H9 (cell line): ENCODE results near the gene SLC16A6. TPM values are rescaled to one million over a fixed set of nuclear protein-coding genes. Genes with fewer than 3 reads are reported as not detected.
A peak's percentile ranks its signal among the peaks of the same experiment; 100 is the strongest.

Source experiments
- DNase-seq: peaks from one replicate; pipeline ENCODE4 v3.0.0-alpha.2; 2017
- H2AFZ ChIP-seq: one replicate; pipeline ENCODE4 v1.6.1; 2013; ENCODE audit warnings: mild to moderate bottlenecking, low read length, control low read depth, moderate library complexity
- H2AK5ac ChIP-seq: 2 replicates; pipeline ENCODE4 v1.6.1; 2013; ENCODE audit warnings: low read length, control low read depth, mixed read lengths; ENCODE audit not compliant: insufficient read length
- H2BK120ac ChIP-seq: one replicate; pipeline ENCODE4 v1.6.1; 2013; ENCODE audit warnings: low read depth, mild to moderate bottlenecking, low read length, control low read depth, inconsistent platforms; ENCODE audit not compliant: poor library complexity, severe bottlenecking
- H2BK12ac ChIP-seq: 2 replicates; pipeline ENCODE4 v1.6.1; 2013; ENCODE audit warnings: low read length, control low read depth, mixed read lengths, low read depth; ENCODE audit not compliant: insufficient read length
- H2BK15ac ChIP-seq: 2 replicates; pipeline ENCODE4 v1.6.1; 2013; ENCODE audit warnings: low read depth, low read length, control low read depth
- H2BK20ac ChIP-seq: one replicate; pipeline ENCODE4 v1.6.1; 2013; ENCODE audit warnings: low read depth, mild to moderate bottlenecking, low read length, control low read depth, inconsistent platforms; ENCODE audit not compliant: poor library complexity, severe bottlenecking
- H2BK5ac ChIP-seq: 2 replicates; pipeline ENCODE4 v1.6.1; 2013; ENCODE audit warnings: low read length, control low read depth, mixed read lengths; ENCODE audit not compliant: insufficient read length
- H3K14ac ChIP-seq: 2 replicates; pipeline ENCODE4 v1.6.1; 2013; ENCODE audit warnings: low read length, control low read depth; ENCODE audit not compliant: insufficient read depth
- H3K18ac ChIP-seq: 2 replicates; pipeline ENCODE4 v1.6.1; 2013; ENCODE audit warnings: low read depth, mild to moderate bottlenecking, mixed read lengths, low read length, control low read depth; ENCODE audit not compliant: insufficient read length
- H3K23ac ChIP-seq: 2 replicates; pipeline ENCODE4 v1.6.1; 2013; ENCODE audit warnings: low read length, control low read depth, mixed read lengths, low read depth; ENCODE audit not compliant: insufficient read length
- H3K23me2 ChIP-seq: 2 replicates; pipeline ENCODE4 v1.6.1; 2013; ENCODE audit warnings: low read depth, mild to moderate bottlenecking, mixed read lengths, low read length, control low read depth; ENCODE audit not compliant: insufficient read length, poor library complexity, severe bottlenecking
- H3K27ac ChIP-seq: 2 replicates; pipeline ENCODE4 v1.5.1; 2013; ENCODE audit warnings: low read length, control low read depth, mixed read lengths, low read depth; ENCODE audit not compliant: insufficient read length
- H3K27me3 ChIP-seq: 2 replicates; pipeline ENCODE4 v1.6.1; 2013; ENCODE audit warnings: low read length, control low read depth, inconsistent platforms; ENCODE audit not compliant: insufficient read depth
- H3K4ac ChIP-seq: 2 replicates; pipeline ENCODE4 v1.6.1; 2013; ENCODE audit warnings: low read depth, mild to moderate bottlenecking, control low read depth, inconsistent platforms, low read length, moderate library complexity
- H3K4me1 ChIP-seq: 2 replicates; pipeline ENCODE4 v1.6.1; 2013; ENCODE audit warnings: low read length, control low read depth, inconsistent platforms; ENCODE audit not compliant: insufficient read depth
- H3K4me2 ChIP-seq: 2 replicates; pipeline ENCODE4 v1.6.1; 2013; ENCODE audit warnings: low read length, control low read depth, mixed read lengths; ENCODE audit not compliant: insufficient read length, insufficient read depth
- H3K56ac ChIP-seq: 2 replicates; pipeline ENCODE4 v1.6.1; 2013; ENCODE audit warnings: low read depth, mild to moderate bottlenecking, mixed read lengths, low read length, control low read depth; ENCODE audit not compliant: insufficient read length
- H3K79me1 ChIP-seq: 2 replicates; pipeline ENCODE4 v1.6.1; 2013; ENCODE audit warnings: low read depth, mild to moderate bottlenecking, moderate library complexity, low read length, control low read depth, inconsistent platforms; ENCODE audit not compliant: insufficient read depth, poor library complexity, severe bottlenecking
- H3K79me2 ChIP-seq: 2 replicates; pipeline ENCODE4 v1.6.1; 2013; ENCODE audit warnings: low read length, control low read depth, inconsistent platforms; ENCODE audit not compliant: insufficient read depth
- H3K9ac ChIP-seq: 2 replicates; pipeline ENCODE4 v1.6.1; 2013; ENCODE audit warnings: low read length, control low read depth, mixed read lengths; ENCODE audit not compliant: insufficient read length; ENCODE audit errors: extremely low read depth
- H3K9me3 ChIP-seq: one replicate; pipeline ENCODE4 v1.6.1; 2013; ENCODE audit warnings: low read depth, low read length, inconsistent platforms; ENCODE audit not compliant: control insufficient read depth
- H3T11ph ChIP-seq: one replicate; pipeline ENCODE4 v1.6.1; 2013; ENCODE audit warnings: mild to moderate bottlenecking, low read length, control low read depth, inconsistent platforms
- H4K20me1 ChIP-seq: one replicate; pipeline ENCODE4 v1.6.1; 2013; ENCODE audit not compliant: control insufficient read depth, insufficient read length, insufficient read depth
- H4K5ac ChIP-seq: 2 replicates; pipeline ENCODE4 v1.6.1; 2013; ENCODE audit warnings: low read depth, mild to moderate bottlenecking, mixed read lengths, low read length, control low read depth; ENCODE audit not compliant: insufficient read length
- H4K8ac ChIP-seq: replicated peaks from 2 replicates; pipeline ENCODE4 v1.6.1; 2013; ENCODE audit warnings: low read length, control low read depth, mixed read lengths, low read depth; ENCODE audit not compliant: insufficient read length
- H4K91ac ChIP-seq: 2 replicates; pipeline ENCODE4 v1.6.1; 2013; ENCODE audit warnings: low read depth, mild to moderate bottlenecking, moderate library complexity, mixed read lengths, low read length, control low read depth; ENCODE audit not compliant: insufficient read length
- H3K27ac Mint-ChIP-seq, 3 experiments: 2 replicates in 2 of 3; 3 replicates in 1 of 3; pipeline ENCODE4 v1.8.0; 2020 to 2021; ENCODE audit warnings: mixed read lengths in 3 of 3, mild to moderate bottlenecking in 1 of 3, moderate library complexity in 1 of 3
- H3K27me3 Mint-ChIP-seq: 2 replicates; pipeline ENCODE4 v1.8.0; 2021; ENCODE audit warnings: low read depth, mild to moderate bottlenecking, moderate library complexity, mixed read lengths
- H3K36me3 Mint-ChIP-seq, 3 experiments: 2 replicates in 2 of 3; 3 replicates in 1 of 3; pipeline ENCODE4 v1.8.0; 2020 to 2021; ENCODE audit warnings: low read depth in 3 of 3, mixed read lengths in 3 of 3; ENCODE audit not compliant: insufficient read depth in 1 of 3
- H3K4me1 Mint-ChIP-seq, 2 experiments: 2 replicates each; pipeline ENCODE4 v1.8.0; 2020; ENCODE audit warnings: mixed read lengths in 2 of 2
- H3K4me3 Mint-ChIP-seq, 2 experiments: 2 replicates in 1 of 2; 3 replicates in 1 of 2; pipeline ENCODE4 v1.8.0; 2020 to 2021; ENCODE audit warnings: mild to moderate bottlenecking in 2 of 2, mixed read lengths in 2 of 2, moderate library complexity in 1 of 2
- H3K9me3 Mint-ChIP-seq, 2 experiments: 2 replicates in 1 of 2; 3 replicates in 1 of 2; pipeline ENCODE4 v1.8.0; 2020; ENCODE audit warnings: mild to moderate bottlenecking in 2 of 2, mixed read lengths in 2 of 2, moderate library complexity in 1 of 2
- CTCF ChIP-seq: fragments of 200-600 bp; sonication (generic); conservative IDR thresholded peaks from 3 replicates; pipeline ENCODE4 v1.8.0; 2021; ENCODE audit warnings: antibody characterized with exemption, mild to moderate bottlenecking
- WGBS: extraction: QIAGEN DNeasy Blood & Tissue Kit; methylation state at CpG from one replicate; pipeline ENCODE4 v1.1.7; 2013; ENCODE audit warnings: missing lambda C conversion rate, low lambda C conversion rate, mixed read lengths; ENCODE audit not compliant: insufficient read length; ENCODE audit errors: extremely low coverage; 5-methylcytosine and 5-hydroxymethylcytosine counted together
- total RNA-seq: library from RNA; stranded (reverse); gene quantifications from 2 replicates; pipeline ENCODE4 v1.2.1, GENCODE V29; 2021

Gene SLC16A6
- total RNA-seq, 1 experiment from 2014 or later: 0.33 TPM

GRCh38 chr17:68296217-68297191, 5.6 kb upstream of the SLC16A6 start:
- Mint-ChIP-seq H3K27me3 (peaks cover 36% of the 10 kb centered on the region), H3K9me3 (no peaks in the 10 kb centered on the region; a peak in 2 of 5 replicates), H3K4me3 (no peak overlapping the region), H3K4me1 (peaks cover 44 to 49% of the 10 kb centered on the region in 2 experiments), H3K27ac (peak overlapping the region in 1 of 3 experiments; percentile 53; a peak in 1 of 7 replicates), H3K36me3 (peaks cover 0 to 8% (median 0%) of the 10 kb centered on the region in 3 experiments; a peak in 2 of 7 replicates)
- no peak overlapping the region for H2BK5ac ChIP-seq
- no peak overlapping the region for H4K5ac ChIP-seq
- no peak overlapping the region for H3K4ac ChIP-seq
- no peak for TF ChIP-seq CTCF
- no peak overlapping the region for H3K14ac ChIP-seq
- no peak overlapping the region for H4K91ac ChIP-seq
- no CpG with 5 or more reads among the region's 18 CpGs for WGBS
- no peak overlapping the region for H3K56ac ChIP-seq
- DNase-seq: no peak
- H3K79me2 ChIP-seq: no peaks in the 10 kb centered on the region
- H3K79me1 ChIP-seq: no peaks in the 10 kb centered on the region
- no peak overlapping the region for H3T11ph ChIP-seq
- H3K27ac ChIP-seq: no peak overlapping the region
- no peak overlapping the region for H2AK5ac ChIP-seq
- no peaks in the 10 kb centered on the region for H3K9me3 ChIP-seq
- H2BK20ac ChIP-seq: no peak overlapping the region
- peaks cover 10% of the 10 kb centered on the region for H3K23me2 ChIP-seq
- no peak overlapping the region for H2BK15ac ChIP-seq
- no peaks in the 10 kb centered on the region for H4K20me1 ChIP-seq
- no peak overlapping the region for H3K23ac ChIP-seq
- H3K4me2 ChIP-seq: no peak overlapping the region
- H2AFZ ChIP-seq: no peak overlapping the region
- no peak overlapping the region for H2BK12ac ChIP-seq
- H4K8ac ChIP-seq: no peak overlapping the region
- no peaks in the 10 kb centered on the region; the same call in 1 of the 2 replicates for H3K4me1 ChIP-seq
- H3K18ac ChIP-seq: no peak overlapping the region
- peaks cover 5% of the 10 kb centered on the region; the same call in 1 of the 2 replicates for H3K27me3 ChIP-seq
- H3K9ac ChIP-seq: no peak overlapping the region
- H2BK120ac ChIP-seq: no peak overlapping the region
